ENCODE results near the gene SPPL3. TPM values are rescaled to one million over a fixed set of nuclear protein-coding genes. Genes with fewer than 3 reads are reported as not detected.

SPPL3 gene
- total and polyA plus RNA-seq, 2 experiments from 2014 or later, result 20.0 to 67.3 TPM

GRCh38 chr12:120801146-120801545, 103.0 kb downstream of the SPPL3 start:
- peaks cover 78% of the 10 kb centered on the region for H3K79me2 ChIP-seq
- no peak overlapping the region for H2AFZ ChIP-seq
- H3K4me3 ChIP-seq, result no peak overlapping the region
- H3K4me1 ChIP-seq (ENCODE audit: insufficient read depth), result peaks cover 30% of the 10 kb centered on the region
- WGBS (ENCODE audit: low lambda C conversion rate, missing lambda C conversion rate), result 82% methylated on average over 2 of the region's 2 CpGs
- H3K4me2 ChIP-seq, result no peak overlapping the region
- peaks cover 4% of the 10 kb centered on the region for H4K20me1 ChIP-seq (ENCODE audit: insufficient read depth, poor library complexity, severe bottlenecking)
- H3K27me3 ChIP-seq, result no peaks in the 10 kb centered on the region
- peak overlapping the region; percentile 73 for H3K27ac ChIP-seq
- peak; percentile 18 for DNase-seq (ENCODE audit: low spot score)
- H3K9me2 ChIP-seq (replicated peaks; ENCODE audit: insufficient read depth), result no peaks in the 10 kb centered on the region
- no peak for TF ChIP-seq EZH2phosphoT487 (IDR thresholded peaks at IDR 0.05; ENCODE audit: low read depth, severe bottlenecking, unreplicated experiment)
- TF ChIP-seq EZH2 (IDR thresholded peaks at IDR 0.05; ENCODE audit: borderline replicate concordance), result no peak
- TF ChIP-seq CTCF (IDR thresholded peaks at IDR 0.05; ENCODE audit: poor library complexity), result no peak
- no peaks in the 10 kb centered on the region for H3K36me3 ChIP-seq (replicated peaks; ENCODE audit: insufficient read depth, low read depth)
- no peaks in the 10 kb centered on the region for H3K9me3 ChIP-seq (ENCODE audit: low read depth)

- H3K4me1 ChIP-seq (ENCODE audit: insufficient read depth), result peaks cover 30% of the 10 kb centered on the region
Measured at GRCh38 chr12:120800665-120801064, 103.5 kb downstream of the SPPL3 start.

GRCh38 chr12:120799243-120800045, 104.7 kb downstream of the SPPL3 start:
- Histone ChIP-seq H3K27me3 (no peaks in the 10 kb centered on the region), H3K4me1 (ENCODE audit: insufficient read depth) (peaks cover 30% of the 10 kb centered on the region), H3K4me2 (peak overlapping the region; percentile 30), H3K9me3 (ENCODE audit: low read depth) (peaks cover 15% of the 10 kb centered on the region), H3K36me3 (replicated peaks; ENCODE audit: insufficient read depth, low read depth) (peaks cover 5% of the 10 kb centered on the region), H3K79me2 (peaks cover 76% of the 10 kb centered on the region), H3K4me3 (no peak overlapping the region), H2AFZ (no peak overlapping the region), H3K27ac (peak overlapping the region; percentile 73), H4K20me1 (ENCODE audit: insufficient read depth, poor library complexity, severe bottlenecking) (peaks cover 4% of the 10 kb centered on the region), H3K9me2 (replicated peaks; ENCODE audit: insufficient read depth) (no peaks in the 10 kb centered on the region)
- 27% methylated on average over 3 of the region's 3 CpGs for WGBS (ENCODE audit: low lambda C conversion rate, missing lambda C conversion rate)
- TF ChIP-seq CTCF (IDR thresholded peaks at IDR 0.05; ENCODE audit: poor library complexity) (no peak), EZH2phosphoT487 (IDR thresholded peaks at IDR 0.05; ENCODE audit: low read depth, severe bottlenecking, unreplicated experiment) (no peak), EZH2 (IDR thresholded peaks at IDR 0.05; ENCODE audit: borderline replicate concordance) (no peak)
- DNase-seq (ENCODE audit: low spot score), result peak; percentile 64

More at GRCh38 chr12:120800665-120801064, 103.5 kb downstream of the SPPL3 start:
- Histone ChIP-seq H3K4me3 (no peak overlapping the region), H3K4me2 (no peak overlapping the region), H2AFZ (no peak overlapping the region), H4K20me1 (ENCODE audit: insufficient read depth, poor library complexity, severe bottlenecking) (peaks cover 4% of the 10 kb centered on the region), H3K9me2 (replicated peaks; ENCODE audit: insufficient read depth) (no peaks in the 10 kb centered on the region), H3K27ac (peak overlapping the region; percentile 73), H3K79me2 (peaks cover 78% of the 10 kb centered on the region), H3K27me3 (no peaks in the 10 kb centered on the region), H3K9me3 (ENCODE audit: low read depth) (peaks cover 4% of the 10 kb centered on the region), H3K36me3 (replicated peaks; ENCODE audit: insufficient read depth, low read depth) (peaks cover 4% of the 10 kb centered on the region)
- TF ChIP-seq CTCF (IDR thresholded peaks at IDR 0.05; ENCODE audit: poor library complexity), result no peak
- TF ChIP-seq EZH2phosphoT487 (IDR thresholded peaks at IDR 0.05; ENCODE audit: low read depth, severe bottlenecking, unreplicated experiment), result no peak
- TF ChIP-seq EZH2 (IDR thresholded peaks at IDR 0.05; ENCODE audit: borderline replicate concordance), result no peak
- no peak for DNase-seq (ENCODE audit: low spot score)

Data from hepatocyte (in vitro differentiated cells).